NB4 (cell line): ENCODE data around the gene NAT10.

Experiments
- DNase-seq: peaks from one replicate; pipeline ENCODE4 v3.0.0; 2010; ENCODE audit warnings: low read depth
- H3K4me3 ChIP-seq: one replicate; pipeline ENCODE4 v1.5.1; 2011; ENCODE audit warnings: mild to moderate bottlenecking, low read depth, low read length, moderate library complexity
- CTCF ChIP-seq: IDR thresholded peaks from one replicate; pipeline ENCODE4 v1.5.1; 2012; ENCODE audit warnings: low read depth, low read length
- MAX ChIP-seq: IDR thresholded peaks from 2 replicates; pipeline ENCODE4 v1.6.1; 2011; ENCODE audit warnings: low read depth, low read length
- MYC ChIP-seq: IDR thresholded peaks from 2 replicates; pipeline ENCODE4 v1.6.1; 2011; ENCODE audit warnings: low read depth, low read length
- POLR2A ChIP-seq: IDR thresholded peaks from 2 replicates; pipeline ENCODE4 v1.6.1; 2011; ENCODE audit warnings: mild to moderate bottlenecking; ENCODE audit not compliant: insufficient read length; ENCODE audit errors: extremely low read depth

The NAT10 gene

GRCh38 chr11:34174412-34175041 lies 69.1 kb downstream of the NAT10 start:
- H3K4me3 ChIP-seq = no peak overlapping the region
- peak; percentile 80 for TF ChIP-seq MAX
- TF ChIP-seq POLR2A = no peak
- peak; percentile 71; the same call in 1 of the 2 replicates for TF ChIP-seq MYC
- TF ChIP-seq CTCF = peak; percentile 85

GRCh38 chr11:34175284-34176019 lies 70.0 kb downstream of the NAT10 start:
- TF ChIP-seq CTCF (no peak), POLR2A (no peak)
- DNase-seq = no peak
- H3K4me3 ChIP-seq = no peak overlapping the region

More at GRCh38 chr11:34174412-34175041, 69.1 kb downstream of the NAT10 start:
- peak; percentile 83 for DNase-seq

GRCh38 chr11:34176751-34177209 lies 71.4 kb downstream of the NAT10 start:
- no peak for TF ChIP-seq MYC
- no peak for TF ChIP-seq MAX
- no peak for TF ChIP-seq POLR2A
- no peak for TF ChIP-seq CTCF
- DNase-seq = no peak
- no peak overlapping the region for H3K4me3 ChIP-seq

GRCh38 chr11:34178209-34178821 lies 72.9 kb downstream of the NAT10 start:
- TF ChIP-seq POLR2A (no peak), MYC (no peak), MAX (no peak), CTCF (no peak)
- no peak for DNase-seq
- H3K4me3 ChIP-seq = no peak overlapping the region

GRCh38 chr11:34179026-34179675 lies 73.7 kb downstream of the NAT10 start:
- DNase-seq = no peak
- TF ChIP-seq MYC (no peak), POLR2A (no peak), CTCF (no peak), MAX (no peak)
- no peak overlapping the region for H3K4me3 ChIP-seq
